ENCODE measurements around the gene HSD17B12.

GRCh38 chr11:43803766-43804165 is 123.2 kb downstream of the HSD17B12 start:
- no peak for TF ChIP-seq CTCF (IDR thresholded peaks at IDR 0.05; ENCODE audit: low read length)
- TF ChIP-seq EZH2 (IDR thresholded peaks at IDR 0.05; ENCODE audit: borderline replicate concordance, low read length) = no peak

Data from OCI-LY1 (cell line).